ENCODE results near the gene PCYT1B. TPM values are rescaled to one million over a fixed set of nuclear protein-coding genes. Genes with fewer than 3 reads are reported as not detected.

PCYT1B gene
- total and polyA plus RNA-seq, 2 of the 13 experiments (the other 11 are each of a cell fraction or from before 2014, with no cell fraction given), result 6.1 to 9.2 TPM

GRCh38 chrX:24526616-24527015, 120.5 kb downstream of the PCYT1B start (continued):
- TF ChIP-seq FOXJ3 (CRISPR knock-in tag; IDR thresholded peaks at IDR 0.05; ENCODE audit: borderline replicate concordance), result no peak
- TF ChIP-seq ZNF256 (CRISPR knock-in tag; conservative IDR thresholded peaks at IDR 0.05), result no peak
- no peak for TF ChIP-seq MIER3 (CRISPR knock-in tag; IDR thresholded peaks at IDR 0.05; ENCODE audit: borderline replicate concordance)
- no peak for TF ChIP-seq MAZ (IDR thresholded peaks at IDR 0.05; ENCODE audit: borderline replicate concordance, low read depth, low read length)
- TF ChIP-seq MAZ (CRISPR knock-in tag; IDR thresholded peaks at IDR 0.05; ENCODE audit: low read depth), result no peak
- no peak for TF ChIP-seq POLR2G (IDR thresholded peaks at IDR 0.05; ENCODE audit: low read depth, low read length)
- no peak for TF ChIP-seq CEBPG (CRISPR knock-in tag; IDR thresholded peaks at IDR 0.05)

- Histone ChIP-seq H4K20me1 (ENCODE audit: insufficient read depth, low read length) (no peaks in the 10 kb centered on the region), H3K4me1 (ENCODE audit: insufficient read depth, low read length) (no peaks in the 10 kb centered on the region), H3K27me3 (ENCODE audit: control insufficient read depth in 1 of 2, insufficient read depth in 2 of 2, low read length in 2 of 2) (no peaks in the 10 kb centered on the region), H3K9me3 (ENCODE audit: low read length) (no peaks in the 10 kb centered on the region), H3K4me2 (ENCODE audit: low read depth, low read length) (no peak overlapping the region), H2AFZ (ENCODE audit: low read length) (no peak overlapping the region), H3K79me2 (ENCODE audit: insufficient read depth, low read length) (no peaks in the 10 kb centered on the region), H3K36me3 (replicated peaks in 1 of 2; ENCODE audit: control insufficient read depth in 1 of 2, insufficient read depth in 2 of 2, low read length in 2 of 2) (no peaks in the 10 kb centered on the region), H3K27ac (ENCODE audit: extremely low read length, insufficient read depth, low read length) (no peak overlapping the region), H3K4me3 (replicated peaks in 1 of 3; ENCODE audit: insufficient read depth in 1 of 3, low read depth in 2 of 3, low read length in 3 of 3) (no peak overlapping the region), H3K9ac (ENCODE audit: insufficient read depth, low read depth, low read length) (no peak overlapping the region)
- intact Hi-C loops (cut with micrococcal nuclease; ENCODE audit: unreplicated experiment), result no loop called here
- TF ChIP-seq SRY (CRISPR knock-in tag; IDR thresholded peaks at IDR 0.05) (no peak), ZNF557 (CRISPR knock-in tag; IDR thresholded peaks at IDR 0.05) (no peak), FOXP1 (IDR thresholded peaks at IDR 0.05) (no peak), FOXP1 (CRISPR knock-in tag; IDR thresholded peaks at IDR 0.05) (no peak), KLF15 (CRISPR knock-in tag; IDR thresholded peaks at IDR 0.05; ENCODE audit: borderline replicate concordance) (no peak), PATZ1 (CRISPR knock-in tag; IDR thresholded peaks at IDR 0.05) (no peak), JDP2 (CRISPR knock-in tag; IDR thresholded peaks at IDR 0.05; ENCODE audit: borderline replicate concordance) (no peak), PITX1 (CRISPR knock-in tag; IDR thresholded peaks at IDR 0.05) (no peak), SRSF4 (IDR thresholded peaks at IDR 0.05; ENCODE audit: low read depth, low read length, poor library complexity, severe bottlenecking) (no peak)
- no peak for FAIRE-seq
- BruUV-seq (replicated peaks), result no TSS peak
- DNase-seq (ENCODE audit: low spot score), result no peak
- ChIA-PET POLR2A (no interaction called here), CTCF (ENCODE audit: low intra/inter-chr PET ratio, low total read pairs) (no interaction called here)
- no peak for ATAC-seq
- in situ Hi-C loops (cut with HindIII; ENCODE audit: extremely low pct_ligation_motif_present, low pct_unique_long_range_greater_than_20kb), result no loop called here
- WGBS (ENCODE audit: low lambda C conversion rate), result 100% methylated on average over 1 of the region's 2 CpGs
Observed at GRCh38 chrX:24525455-24525854, 121.7 kb downstream of the PCYT1B start.

Measured in HepG2 (cell line).